HG02981 (cell line): Measurements from ENCODE around the gene PCDHB16.
"Not testable (repeated sequence)": the region's sequence is repeated elsewhere in the genome, so short reads cannot be mapped to it uniquely, and the experiment has no call there.

Experiments used
- ATAC-seq: cut with Tn5 transposase; IDR thresholded peaks from one replicate; pipeline ENCODE4 v1.9.1; 2021; ENCODE audit warnings: mild to moderate bottlenecking, moderate library complexity; ENCODE audit not compliant: unreplicated experiment

PCDHB16 gene

GRCh38 chr5:141224844-141225243, 42.7 kb downstream of the PCDHB16 start:
- not testable (repeated sequence) for ATAC-seq

- ATAC-seq: not testable (repeated sequence)
Measured at GRCh38 chr5:141225421-141225820, 43.2 kb downstream of the PCDHB16 start.

GRCh38 chr5:141234109-141234667, 52.0 kb downstream of the PCDHB16 start:
- ATAC-seq: no peak
